OCI-LY7 (cell line): ENCODE measurements around the gene FIGN.

Experiments
- EZH2phosphoT487 ChIP-seq: fragments of 200-600 bp; sonication (generic); IDR thresholded peaks from 2 replicates; pipeline ENCODE4 v1.6.1; 2018; ENCODE audit warnings: low read depth, borderline replicate concordance, mild to moderate bottlenecking, mixed run types, antibody characterized with exemption, low read length, moderate library complexity, mixed read lengths
- TF ChIP-seq, protein P1 (sequence below): fragments of 200-600 bp; sonication (generic); conservative IDR thresholded peaks from 2 replicates; pipeline ENCODE4 v1.5.1; 2014; ENCODE audit warnings: mild to moderate bottlenecking, antibody characterized with exemption, low read length, moderate library complexity, mixed read lengths

DNA sequence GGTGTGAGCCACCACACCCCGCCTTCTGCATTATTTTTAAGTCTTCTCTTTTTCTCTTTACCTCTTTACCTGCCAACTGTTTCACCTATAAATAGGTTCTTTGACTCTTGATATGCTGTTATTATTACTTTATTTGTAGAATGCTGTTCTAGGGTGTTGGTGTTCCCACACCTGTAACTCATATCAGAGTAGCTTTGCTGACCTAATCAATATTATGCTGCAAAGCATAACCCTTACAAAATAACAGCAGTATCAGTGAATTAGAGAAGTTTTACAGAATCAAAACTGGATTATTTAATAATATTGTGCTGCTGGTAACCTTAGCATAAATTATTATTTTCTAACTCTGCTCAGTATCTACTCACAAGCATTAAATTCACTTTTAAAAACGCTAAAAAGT lies 161.5 kb downstream of the FIGN start:
- TF ChIP-seq, protein P1, sequence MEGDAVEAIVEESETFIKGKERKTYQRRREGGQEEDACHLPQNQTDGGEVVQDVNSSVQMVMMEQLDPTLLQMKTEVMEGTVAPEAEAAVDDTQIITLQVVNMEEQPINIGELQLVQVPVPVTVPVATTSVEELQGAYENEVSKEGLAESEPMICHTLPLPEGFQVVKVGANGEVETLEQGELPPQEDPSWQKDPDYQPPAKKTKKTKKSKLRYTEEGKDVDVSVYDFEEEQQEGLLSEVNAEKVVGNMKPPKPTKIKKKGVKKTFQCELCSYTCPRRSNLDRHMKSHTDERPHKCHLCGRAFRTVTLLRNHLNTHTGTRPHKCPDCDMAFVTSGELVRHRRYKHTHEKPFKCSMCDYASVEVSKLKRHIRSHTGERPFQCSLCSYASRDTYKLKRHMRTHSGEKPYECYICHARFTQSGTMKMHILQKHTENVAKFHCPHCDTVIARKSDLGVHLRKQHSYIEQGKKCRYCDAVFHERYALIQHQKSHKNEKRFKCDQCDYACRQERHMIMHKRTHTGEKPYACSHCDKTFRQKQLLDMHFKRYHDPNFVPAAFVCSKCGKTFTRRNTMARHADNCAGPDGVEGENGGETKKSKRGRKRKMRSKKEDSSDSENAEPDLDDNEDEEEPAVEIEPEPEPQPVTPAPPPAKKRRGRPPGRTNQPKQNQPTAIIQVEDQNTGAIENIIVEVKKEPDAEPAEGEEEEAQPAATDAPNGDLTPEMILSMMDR, result no peak
- no peak for TF ChIP-seq EZH2phosphoT487
